Glutamatergic neuron (in vitro differentiated cells): ENCODE data around the gene APOL1. TPM values are rescaled to one million over a fixed set of nuclear protein-coding genes. Genes with fewer than 3 reads are reported as not detected.
A peak's percentile ranks its signal among the peaks of the same experiment; 100 is the strongest.
"Not testable (repeated sequence)": the region's sequence is repeated elsewhere in the genome, so short reads cannot be mapped to it uniquely, and the experiment has no call there.

Experiments
- DNase-seq: peaks from one replicate; pipeline ENCODE4 v3.0.0; 2022
- H3K27ac Mint-ChIP-seq: one replicate; pipeline ENCODE4 v1.8.0; 2020; ENCODE audit warnings: mild to moderate bottlenecking, mixed read lengths, inconsistent platforms; ENCODE audit not compliant: unreplicated experiment
- H3K27me3 Mint-ChIP-seq: one replicate; pipeline ENCODE4 v1.8.0; 2020; ENCODE audit warnings: mild to moderate bottlenecking, moderate library complexity, mixed read lengths, inconsistent platforms; ENCODE audit not compliant: unreplicated experiment
- H3K36me3 Mint-ChIP-seq: one replicate; pipeline ENCODE4 v1.8.0; 2020; ENCODE audit warnings: mild to moderate bottlenecking, mixed read lengths, inconsistent platforms; ENCODE audit not compliant: unreplicated experiment
- H3K4me1 Mint-ChIP-seq: one replicate; pipeline ENCODE4 v1.8.0; 2020; ENCODE audit warnings: mild to moderate bottlenecking, low read depth, mixed read lengths, inconsistent platforms; ENCODE audit not compliant: unreplicated experiment
- H3K4me3 Mint-ChIP-seq: one replicate; pipeline ENCODE4 v1.8.0; 2020; ENCODE audit warnings: mild to moderate bottlenecking, mixed read lengths, inconsistent platforms; ENCODE audit not compliant: unreplicated experiment
- H3K9me3 Mint-ChIP-seq: one replicate; pipeline ENCODE4 v1.8.0; 2020; ENCODE audit warnings: mild to moderate bottlenecking, moderate library complexity, mixed read lengths, inconsistent platforms; ENCODE audit not compliant: unreplicated experiment
- total RNA-seq: library from RNA; stranded (reverse); fragmentation: NEBNext Ultra II Directional; extraction: Animal tissue kit (Norgen Biotek cat#: 25700); gene quantifications from one replicate; pipeline ENCODE4 v1.2.1, GENCODE V29; 2021; ENCODE audit not compliant: unreplicated experiment
- TF ChIP-seq, protein P1 (sequence below): fragments of 200-600 bp; sonication (generic); IDR thresholded peaks from one replicate; pipeline ENCODE4 v1.5.0; 2021; ENCODE audit not compliant: partially characterized antibody, unreplicated experiment

The APOL1 gene
- total RNA-seq, 1 donor from 2014 or later, result not detected

DNA sequence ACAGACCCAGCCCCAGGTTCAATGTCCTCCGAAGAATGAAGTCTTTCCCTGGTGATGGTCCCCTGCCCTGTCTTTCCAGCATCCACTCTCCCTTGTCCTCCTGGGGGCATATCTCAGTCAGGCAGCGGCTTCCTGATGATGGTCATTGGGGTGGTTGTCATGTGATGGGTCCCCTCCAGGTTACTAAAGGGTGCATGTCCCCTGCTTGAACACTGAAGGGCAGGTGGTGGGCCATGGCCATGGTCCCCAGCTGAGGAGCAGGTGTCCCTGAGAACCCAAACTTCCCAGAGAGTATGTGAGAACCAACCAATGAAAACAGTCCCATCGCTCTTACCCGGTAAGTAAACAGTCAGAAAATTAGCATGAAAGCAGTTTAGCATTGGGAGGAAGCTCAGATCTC is 14.1 kb downstream of the APOL1 start:
- TF ChIP-seq, protein P1, sequence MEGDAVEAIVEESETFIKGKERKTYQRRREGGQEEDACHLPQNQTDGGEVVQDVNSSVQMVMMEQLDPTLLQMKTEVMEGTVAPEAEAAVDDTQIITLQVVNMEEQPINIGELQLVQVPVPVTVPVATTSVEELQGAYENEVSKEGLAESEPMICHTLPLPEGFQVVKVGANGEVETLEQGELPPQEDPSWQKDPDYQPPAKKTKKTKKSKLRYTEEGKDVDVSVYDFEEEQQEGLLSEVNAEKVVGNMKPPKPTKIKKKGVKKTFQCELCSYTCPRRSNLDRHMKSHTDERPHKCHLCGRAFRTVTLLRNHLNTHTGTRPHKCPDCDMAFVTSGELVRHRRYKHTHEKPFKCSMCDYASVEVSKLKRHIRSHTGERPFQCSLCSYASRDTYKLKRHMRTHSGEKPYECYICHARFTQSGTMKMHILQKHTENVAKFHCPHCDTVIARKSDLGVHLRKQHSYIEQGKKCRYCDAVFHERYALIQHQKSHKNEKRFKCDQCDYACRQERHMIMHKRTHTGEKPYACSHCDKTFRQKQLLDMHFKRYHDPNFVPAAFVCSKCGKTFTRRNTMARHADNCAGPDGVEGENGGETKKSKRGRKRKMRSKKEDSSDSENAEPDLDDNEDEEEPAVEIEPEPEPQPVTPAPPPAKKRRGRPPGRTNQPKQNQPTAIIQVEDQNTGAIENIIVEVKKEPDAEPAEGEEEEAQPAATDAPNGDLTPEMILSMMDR, result no peak
- no peak overlapping the region for H3K4me3 Mint-ChIP-seq
- peaks cover 2% of the 10 kb centered on the region for H3K27me3 Mint-ChIP-seq
- H3K9me3 Mint-ChIP-seq, result no peaks in the 10 kb centered on the region
- H3K36me3 Mint-ChIP-seq, result no peaks in the 10 kb centered on the region
- H3K27ac Mint-ChIP-seq, result no peak overlapping the region
- DNase-seq, result no peak
- no peaks in the 10 kb centered on the region for H3K4me1 Mint-ChIP-seq

DNA sequence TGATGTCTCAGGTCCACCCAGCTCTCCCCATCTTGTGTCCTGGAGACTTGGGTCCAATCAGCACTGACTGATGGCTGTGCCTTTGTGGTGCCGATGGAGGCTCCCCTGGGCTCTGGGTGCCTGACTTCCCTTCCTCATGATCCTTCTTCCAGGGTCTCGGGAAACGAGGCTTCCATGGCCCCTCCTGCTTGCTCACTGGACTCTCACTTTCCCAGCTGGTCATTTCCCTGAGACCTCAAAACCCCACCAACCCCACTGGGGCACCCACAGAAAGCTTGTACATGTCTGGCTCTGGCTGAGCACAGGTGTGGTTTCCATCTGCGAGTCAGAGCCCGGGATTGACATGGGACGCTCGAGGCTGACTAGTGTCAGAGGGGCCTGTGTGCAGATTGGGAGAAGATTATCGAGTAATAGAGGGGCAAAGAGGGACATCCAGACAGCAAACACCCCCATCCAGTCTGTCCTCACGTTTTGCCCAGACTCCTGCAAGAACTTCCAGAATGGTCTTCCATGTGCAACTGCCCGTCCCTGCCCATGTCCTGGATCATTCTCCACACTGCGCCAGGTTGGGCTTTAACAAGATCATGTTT is 15.1 kb downstream of the APOL1 start:
- DNase-seq, result no peak
- Mint-ChIP-seq H3K27me3 (peaks cover 2% of the 10 kb centered on the region), H3K4me1 (no peaks in the 10 kb centered on the region), H3K36me3 (no peaks in the 10 kb centered on the region), H3K27ac (no peak overlapping the region), H3K4me3 (no peak overlapping the region), H3K9me3 (no peaks in the 10 kb centered on the region)
- TF ChIP-seq, protein P1, result no peak

DNA sequence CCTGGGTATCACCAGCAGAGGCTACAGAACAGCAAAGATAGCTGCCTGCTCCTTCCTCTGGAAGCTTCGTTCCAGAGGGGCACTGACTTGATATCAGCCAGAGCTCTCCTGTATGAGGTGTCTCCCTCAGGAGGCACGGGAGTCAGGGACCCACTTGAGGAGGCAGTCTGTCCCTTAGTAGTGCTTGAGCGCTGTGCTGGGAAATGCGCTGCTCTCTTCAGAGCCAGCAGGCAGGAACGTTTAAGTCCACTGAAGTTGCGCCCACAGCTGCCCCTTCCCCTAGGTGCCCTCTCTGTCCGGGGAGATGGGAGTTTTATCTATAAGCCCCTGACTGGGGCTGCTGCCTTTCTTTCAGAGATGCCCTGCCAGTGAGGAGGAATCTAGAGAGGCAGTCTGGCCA is 18.3 kb downstream of the APOL1 start:
- not testable (repeated sequence) for H3K27me3 Mint-ChIP-seq, DNase-seq, H3K4me1 Mint-ChIP-seq, H3K9me3 Mint-ChIP-seq, H3K36me3 Mint-ChIP-seq, H3K4me3 Mint-ChIP-seq, H3K27ac Mint-ChIP-seq

DNA sequence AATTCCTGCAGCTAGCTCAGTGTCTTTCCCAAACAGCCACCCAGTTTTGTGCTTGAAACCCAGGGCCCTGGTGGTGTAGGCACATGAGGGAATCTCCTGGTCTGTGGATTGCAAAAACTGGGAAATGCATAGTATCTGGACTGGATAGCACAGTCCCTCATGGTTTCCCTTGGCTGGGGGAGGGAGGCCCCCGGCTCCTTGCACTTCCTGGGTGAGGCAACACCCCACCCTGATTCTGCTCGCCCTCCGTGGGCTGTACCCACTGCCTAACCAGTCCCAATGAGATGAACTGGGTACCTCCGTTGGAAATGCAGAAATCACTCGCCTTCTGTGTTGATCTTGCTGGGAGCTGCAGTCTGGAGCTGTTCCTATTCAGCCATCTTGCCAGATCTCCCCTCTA is 19.0 kb downstream of the APOL1 start:
- not testable (repeated sequence) for H3K36me3 Mint-ChIP-seq, H3K27ac Mint-ChIP-seq, H3K4me1 Mint-ChIP-seq, H3K9me3 Mint-ChIP-seq, H3K27me3 Mint-ChIP-seq, DNase-seq, H3K4me3 Mint-ChIP-seq

DNA sequence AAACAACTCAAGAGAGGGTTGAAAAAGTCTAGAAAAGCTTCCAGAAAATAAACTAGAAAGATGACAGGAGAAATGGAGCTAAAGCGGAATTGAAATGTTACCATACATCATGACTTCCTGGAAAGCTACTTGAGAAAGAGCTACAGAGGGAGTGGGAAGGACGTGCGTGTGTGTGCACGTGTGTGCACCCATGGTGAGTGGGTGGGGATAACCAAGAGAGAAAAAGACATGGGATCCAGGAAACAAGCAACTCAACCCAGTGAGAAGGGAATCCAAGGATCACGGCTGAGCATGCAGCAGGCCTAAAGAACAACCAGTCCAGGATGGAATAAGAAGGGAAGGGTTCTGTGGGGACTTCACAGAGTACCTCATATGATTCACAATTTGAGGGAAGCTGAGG is 21.6 kb downstream of the APOL1 start:
- peak overlapping the region; percentile 7 for H3K27ac Mint-ChIP-seq
- no peak for DNase-seq

More for the DNA sequence above, 21.6 kb downstream of the APOL1 start:
- Mint-ChIP-seq H3K4me1 (no peaks in the 10 kb centered on the region), H3K36me3 (peaks cover 9% of the 10 kb centered on the region), H3K4me3 (no peak overlapping the region), H3K9me3 (peaks cover 2% of the 10 kb centered on the region), H3K27me3 (peaks cover 4% of the 10 kb centered on the region)
- TF ChIP-seq, protein P1, result no peak
